ENCODE data around the gene EFCAB14. TPM values are rescaled to one million over a fixed set of nuclear protein-coding genes. Genes with fewer than 3 reads are reported as not detected.
A peak's percentile ranks its signal among the peaks of the same experiment; 100 is the strongest.
"Not testable (repeated sequence)": the region's sequence is repeated elsewhere in the genome, so short reads cannot be mapped to it uniquely, and the experiment has no call there.

EFCAB14 gene
- total RNA-seq, 1 donor from 2014 or later = 61.2 TPM

DNA sequence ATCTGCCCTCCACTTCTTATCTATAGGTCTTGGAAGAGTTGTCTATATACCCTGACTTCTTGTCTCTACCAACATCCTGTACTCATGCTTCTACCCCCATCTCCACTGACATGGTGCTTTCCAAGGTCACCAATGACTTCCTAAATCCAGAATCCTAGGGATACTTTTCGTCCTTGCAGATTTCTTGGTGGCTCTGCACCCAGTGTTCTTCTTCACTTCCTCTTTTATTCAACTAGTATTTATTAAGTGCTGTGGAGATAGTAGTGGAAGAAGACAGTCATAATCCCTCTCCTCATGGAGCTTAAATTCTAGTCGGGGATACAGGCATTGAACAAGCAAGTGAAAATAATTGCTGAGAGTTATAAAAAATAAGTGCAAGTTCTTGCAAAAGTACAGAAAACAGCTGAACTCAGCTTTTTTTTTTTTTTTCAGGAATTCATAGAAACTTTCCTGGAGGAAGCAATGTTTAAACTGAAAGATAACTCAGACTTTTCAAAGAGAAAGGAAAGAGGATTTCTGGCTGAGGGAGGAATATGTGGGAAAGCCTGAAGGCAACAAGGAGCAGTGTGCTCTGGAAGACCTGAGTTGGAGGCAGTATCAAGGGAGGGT lies 41.7 kb upstream of the EFCAB14 start:
- DNase-seq (ENCODE audit: low spot score in 2 of 2, unreplicated experiment in 2 of 2) = no peak
- H3K27ac Mint-ChIP-seq = no peak overlapping the region
- TF ChIP-seq, protein P1, sequence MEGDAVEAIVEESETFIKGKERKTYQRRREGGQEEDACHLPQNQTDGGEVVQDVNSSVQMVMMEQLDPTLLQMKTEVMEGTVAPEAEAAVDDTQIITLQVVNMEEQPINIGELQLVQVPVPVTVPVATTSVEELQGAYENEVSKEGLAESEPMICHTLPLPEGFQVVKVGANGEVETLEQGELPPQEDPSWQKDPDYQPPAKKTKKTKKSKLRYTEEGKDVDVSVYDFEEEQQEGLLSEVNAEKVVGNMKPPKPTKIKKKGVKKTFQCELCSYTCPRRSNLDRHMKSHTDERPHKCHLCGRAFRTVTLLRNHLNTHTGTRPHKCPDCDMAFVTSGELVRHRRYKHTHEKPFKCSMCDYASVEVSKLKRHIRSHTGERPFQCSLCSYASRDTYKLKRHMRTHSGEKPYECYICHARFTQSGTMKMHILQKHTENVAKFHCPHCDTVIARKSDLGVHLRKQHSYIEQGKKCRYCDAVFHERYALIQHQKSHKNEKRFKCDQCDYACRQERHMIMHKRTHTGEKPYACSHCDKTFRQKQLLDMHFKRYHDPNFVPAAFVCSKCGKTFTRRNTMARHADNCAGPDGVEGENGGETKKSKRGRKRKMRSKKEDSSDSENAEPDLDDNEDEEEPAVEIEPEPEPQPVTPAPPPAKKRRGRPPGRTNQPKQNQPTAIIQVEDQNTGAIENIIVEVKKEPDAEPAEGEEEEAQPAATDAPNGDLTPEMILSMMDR (IDR thresholded peaks at IDR 0.05; ENCODE audit: unreplicated experiment) = no peak
- H3K36me3 Mint-ChIP-seq = no peaks in the 10 kb centered on the region
- H3K4me1 Mint-ChIP-seq = peaks cover 40% of the 10 kb centered on the region
- H3K27me3 Mint-ChIP-seq (ENCODE audit: low read depth) = peaks cover 11% of the 10 kb centered on the region
- no peaks in the 10 kb centered on the region for H3K9me3 Mint-ChIP-seq
- H3K4me3 Mint-ChIP-seq = no peak overlapping the region

DNA sequence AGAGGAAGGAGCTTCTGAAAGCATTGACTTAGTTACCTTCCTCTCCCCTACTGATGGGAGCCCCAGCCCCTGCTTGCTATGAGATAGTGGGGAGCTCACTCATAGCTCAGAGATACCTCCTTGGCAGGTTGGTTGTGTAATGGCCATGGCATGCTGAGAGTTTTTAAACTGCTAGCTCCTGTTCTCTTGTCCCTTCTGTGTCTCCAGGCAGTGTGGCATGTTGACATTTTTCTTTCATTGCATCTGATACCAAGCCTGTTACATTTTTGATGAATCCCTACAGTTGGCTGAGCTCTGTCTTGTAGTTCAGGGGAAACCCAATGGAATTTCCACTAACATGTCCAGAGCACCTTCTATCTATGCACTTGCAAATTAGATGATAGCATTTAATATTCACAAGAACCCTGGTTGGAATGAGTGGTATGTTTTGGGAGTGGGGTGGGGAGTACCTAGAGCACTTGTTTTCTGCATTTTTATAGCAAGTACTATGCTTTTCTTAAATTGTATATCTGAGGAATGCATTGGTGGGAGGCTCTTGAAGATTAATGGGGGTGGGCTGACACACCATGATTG lies 39.1 kb upstream of the EFCAB14 start:
- TF ChIP-seq, protein P1 (IDR thresholded peaks at IDR 0.05; ENCODE audit: unreplicated experiment) = no peak
- peaks cover 52% of the 10 kb centered on the region for H3K4me1 Mint-ChIP-seq
- no peak overlapping the region for H3K4me3 Mint-ChIP-seq
- no peaks in the 10 kb centered on the region for H3K36me3 Mint-ChIP-seq
- no peaks in the 10 kb centered on the region for H3K9me3 Mint-ChIP-seq
- peaks cover 2% of the 10 kb centered on the region for H3K27me3 Mint-ChIP-seq (ENCODE audit: low read depth)
- no peak for DNase-seq (ENCODE audit: low spot score in 2 of 2, unreplicated experiment in 2 of 2)
- peak overlapping the region; percentile 94 for H3K27ac Mint-ChIP-seq

DNA sequence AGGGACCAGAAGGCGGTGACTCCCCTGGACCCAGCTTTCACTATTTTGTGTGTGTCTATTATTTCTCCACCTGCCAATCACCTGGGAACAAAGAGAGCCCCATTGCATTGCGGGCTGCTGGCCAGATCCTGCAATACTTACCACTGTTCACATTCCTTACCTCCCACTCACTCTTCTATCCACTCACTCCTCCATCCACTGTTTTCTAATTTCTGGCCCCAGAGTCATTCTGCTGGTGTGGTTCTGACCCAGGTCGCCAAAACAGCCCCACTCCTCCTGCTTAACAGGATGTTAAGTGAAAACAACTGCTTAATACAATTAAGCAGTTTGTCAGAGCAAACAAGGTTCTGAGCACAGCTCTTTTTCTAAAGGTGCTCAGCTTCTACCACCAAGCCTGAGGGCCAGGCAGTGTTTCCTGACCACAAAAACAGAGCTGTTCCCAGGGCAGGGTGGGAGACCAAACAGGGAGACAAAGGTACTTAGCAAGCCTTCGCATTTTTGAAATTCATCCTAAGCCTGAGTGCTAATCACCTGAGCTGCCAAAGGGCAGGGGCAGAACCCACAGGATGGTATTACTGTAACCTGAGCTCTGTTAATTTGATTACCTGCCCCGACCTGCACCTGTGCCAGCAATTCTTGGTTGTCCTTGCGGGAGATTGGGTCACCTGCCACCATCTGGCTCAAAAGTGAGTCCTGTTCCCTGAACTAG lies 38.5 kb upstream of the EFCAB14 start:
- no peaks in the 10 kb centered on the region for H3K36me3 Mint-ChIP-seq
- H3K27ac Mint-ChIP-seq = peak overlapping the region; percentile 94
- peaks cover 52% of the 10 kb centered on the region for H3K4me1 Mint-ChIP-seq
- peak overlapping the region; percentile 16 for H3K4me3 Mint-ChIP-seq
- DNase-seq (ENCODE audit: low spot score in 2 of 2, unreplicated experiment in 2 of 2) = no peak
- H3K27me3 Mint-ChIP-seq (ENCODE audit: low read depth) = peaks cover 2% of the 10 kb centered on the region
- TF ChIP-seq, protein P1 (IDR thresholded peaks at IDR 0.05; ENCODE audit: unreplicated experiment) = no peak
- no peaks in the 10 kb centered on the region for H3K9me3 Mint-ChIP-seq

DNA sequence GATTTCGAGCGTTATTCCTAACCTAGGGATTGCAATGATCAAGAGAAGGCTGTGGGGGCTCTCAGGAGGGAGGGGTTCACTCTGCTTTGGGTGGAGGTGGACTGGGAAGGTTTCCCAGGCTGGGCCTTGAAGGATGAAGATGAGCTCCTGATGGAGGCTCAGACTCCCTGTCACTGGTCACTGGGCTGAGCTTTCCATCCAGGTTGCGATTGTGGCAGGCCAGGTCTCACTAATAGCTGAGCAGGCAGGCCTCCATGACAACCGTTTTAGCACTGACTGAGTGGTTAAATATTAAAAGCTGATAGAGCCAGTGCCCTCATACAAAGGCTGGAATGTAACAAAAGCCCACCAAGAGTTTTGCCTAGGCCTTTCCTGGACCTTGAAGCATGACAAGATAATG lies 36.2 kb upstream of the EFCAB14 start:
- peak overlapping the region; percentile 38 for H3K27ac Mint-ChIP-seq
- H3K4me3 Mint-ChIP-seq = no peak overlapping the region
- TF ChIP-seq, protein P1 (IDR thresholded peaks at IDR 0.05; ENCODE audit: unreplicated experiment) = no peak
- no peaks in the 10 kb centered on the region for H3K36me3 Mint-ChIP-seq
- peaks cover 8% of the 10 kb centered on the region for H3K27me3 Mint-ChIP-seq (ENCODE audit: low read depth)
- peaks cover 48% of the 10 kb centered on the region for H3K4me1 Mint-ChIP-seq
- no peaks in the 10 kb centered on the region for H3K9me3 Mint-ChIP-seq
- no peak for DNase-seq (ENCODE audit: low spot score in 2 of 2, unreplicated experiment in 2 of 2)

DNA sequence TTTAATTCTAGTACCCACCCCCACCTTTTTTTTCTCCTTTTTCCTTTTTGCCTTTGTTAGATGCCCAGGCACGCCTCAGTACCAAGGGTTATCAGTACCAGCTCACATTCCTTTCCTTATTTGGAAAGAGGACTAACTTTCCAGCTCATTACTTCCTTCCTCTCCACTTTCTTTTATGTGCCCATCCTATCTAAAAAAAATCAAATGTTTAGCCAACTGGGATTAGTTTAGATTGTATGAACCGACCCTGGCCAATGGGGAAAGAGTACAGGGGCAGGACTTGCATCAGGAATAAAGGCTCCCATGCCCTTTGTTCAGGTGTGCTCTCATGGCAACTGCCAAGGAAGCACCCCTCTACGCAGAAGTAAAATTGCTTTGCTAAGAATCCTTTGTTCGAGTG lies 35.8 kb upstream of the EFCAB14 start:
- peaks cover 48% of the 10 kb centered on the region for H3K4me1 Mint-ChIP-seq
- DNase-seq (ENCODE audit: low spot score in 2 of 2, unreplicated experiment in 2 of 2); H3K4me3 Mint-ChIP-seq; H3K9me3 Mint-ChIP-seq; H3K36me3 Mint-ChIP-seq: not testable (repeated sequence)
- peak overlapping the region; percentile 73 for H3K27ac Mint-ChIP-seq
- peaks cover 12% of the 10 kb centered on the region for H3K27me3 Mint-ChIP-seq (ENCODE audit: low read depth)

DNA sequence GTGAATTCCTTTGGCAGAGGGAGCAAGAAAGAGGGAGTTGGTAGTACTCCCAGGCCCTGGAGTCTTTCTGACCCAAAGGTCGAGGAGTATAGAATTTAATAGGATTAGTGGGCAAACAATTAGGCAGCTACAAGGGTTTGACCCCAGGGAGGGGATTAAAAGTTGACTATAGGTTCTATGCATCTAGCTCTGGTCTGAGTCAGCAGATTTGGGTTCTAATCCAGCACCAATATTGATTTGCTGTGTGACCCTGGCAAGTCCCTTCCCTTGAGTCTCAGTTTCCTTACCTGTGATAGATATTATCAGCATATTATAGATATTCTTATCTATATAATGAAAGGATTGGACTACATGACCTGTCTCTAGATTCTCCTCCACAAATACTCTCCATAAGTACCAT lies 35.1 kb upstream of the EFCAB14 start:
- Mint-ChIP-seq H3K4me1 (peaks cover 44% of the 10 kb centered on the region), H3K27me3 (ENCODE audit: low read depth) (peaks cover 16% of the 10 kb centered on the region), H3K4me3 (no peak overlapping the region), H3K27ac (no peak overlapping the region), H3K36me3 (no peaks in the 10 kb centered on the region), H3K9me3 (no peaks in the 10 kb centered on the region)
- no peak for DNase-seq (ENCODE audit: low spot score in 2 of 2, unreplicated experiment in 2 of 2)
- TF ChIP-seq, protein P1 (IDR thresholded peaks at IDR 0.05; ENCODE audit: unreplicated experiment) = no peak

Measured in mesothelial cell of epicardium (in vitro differentiated cells).